Activated CD4-positive, alpha-beta T cell treated with anti-CD3 and anti-CD28 coated beads for 4 hours (primary cell): ENCODE data around the gene PCNT.
"Not testable (repeated sequence)": the region's sequence is repeated elsewhere in the genome, so short reads cannot be mapped to it uniquely, and the experiment has no call there.

Experiments
- DNase-seq, 2 donors: peaks; one replicate each; pipeline ENCODE4 v3.0.0-alpha.2; 2020

The PCNT gene

GRCh38 chr21:46458315-46459023 is 134.5 kb downstream of the PCNT start, which contains the start of gene DIP2A:
TSS of gene DIP2A (plus strand) at chr21:46458891. CDS start at chr21:46459132, 241 bp downstream.
- peak; percentile 90 to 92 for DNase-seq

- DNase-seq, result no peak
Observed at GRCh38 chr21:46459024-46459355, 135.0 kb downstream of the PCNT start.

GRCh38 chr21:46459356-46460112 is 135.6 kb downstream of the PCNT start:
- DNase-seq, result peak; percentile 4 to 10

- no peak for DNase-seq
Observed at GRCh38 chr21:46461909-46462308, 138.0 kb downstream of the PCNT start.

GRCh38 chr21:46465153-46465552 is 141.2 kb downstream of the PCNT start:
- DNase-seq, result not testable (repeated sequence)

GRCh38 chr21:46465651-46466050 is 141.7 kb downstream of the PCNT start:
- no peak for DNase-seq

- no peak for DNase-seq
Observed at GRCh38 chr21:46468108-46468774, 144.3 kb downstream of the PCNT start.

GRCh38 chr21:46469275-46469674 is 145.3 kb downstream of the PCNT start:
- DNase-seq, result no peak

- DNase-seq, result no peak
Observed at GRCh38 chr21:46471514-46471913, 147.6 kb downstream of the PCNT start.

GRCh38 chr21:46472246-46472645 is 148.3 kb downstream of the PCNT start:
- DNase-seq, result no peak

- DNase-seq, result no peak
Observed at GRCh38 chr21:46474382-46474781, 150.4 kb downstream of the PCNT start.

GRCh38 chr21:46475296-46475695 is 151.3 kb downstream of the PCNT start:
- no peak for DNase-seq

GRCh38 chr21:46477765-46478164 is 153.8 kb downstream of the PCNT start:
- no peak for DNase-seq

- DNase-seq, result no peak
Observed at GRCh38 chr21:46478910-46479309, 155.0 kb downstream of the PCNT start.

GRCh38 chr21:46480466-46480865 is 156.5 kb downstream of the PCNT start:
- no peak for DNase-seq

- no peak for DNase-seq
Observed at GRCh38 chr21:46482225-46482845, 158.4 kb downstream of the PCNT start.

- no peak for DNase-seq
Observed at GRCh38 chr21:46482846-46483231, 158.9 kb downstream of the PCNT start.

GRCh38 chr21:46483300-46484295 is 159.6 kb downstream of the PCNT start:
- no peak for DNase-seq

GRCh38 chr21:46486481-46487126 is 162.6 kb downstream of the PCNT start:
- DNase-seq, result no peak

- no peak for DNase-seq
Observed at GRCh38 chr21:46489162-46489663, 165.3 kb downstream of the PCNT start.

- DNase-seq, result no peak
Observed at GRCh38 chr21:46489800-46490199, 165.8 kb downstream of the PCNT start.
